Left lung (tissue), 14 donors: ENCODE results near the gene SHQ1. TPM values are rescaled to one million over a fixed set of nuclear protein-coding genes. Genes with fewer than 3 reads are reported as not detected.

Experiments
- ATAC-seq: fragments of 200-7000 bp; cut with Tn5 transposase; one replicate; pipeline ENCODE4 v1.9.1; 2020; ENCODE audit warnings: moderate library complexity
- DNase-seq, 4 donors: peaks; one replicate each; pipeline ENCODE4 v3.0.0-alpha.2; 2013 to 2020
- H3K27ac ChIP-seq, 2 donors: fragments of 200-600 bp; sonication (generic) in 1 of 2; one replicate each; pipeline versions ENCODE4 v1.5.0 to v1.8.0; 2020 to 2021
- H3K27me3 ChIP-seq, 2 donors: fragments of 200-600 bp; sonication (generic) in 1 of 2; one replicate each; pipeline versions ENCODE4 v1.5.0 to v1.8.0; 2020 to 2021
- H3K36me3 ChIP-seq, 2 donors: fragments of 200-600 bp; sonication (generic) in 1 of 2; one replicate each; pipeline versions ENCODE4 v1.5.0 to v1.8.0; 2020 to 2021
- H3K4me1 ChIP-seq, 2 donors: fragments of 200-600 bp; one replicate each; pipeline ENCODE4 v1.8.0; 2021
- H3K4me3 ChIP-seq, 2 donors: fragments of 200-600 bp; sonication (generic) in 1 of 2; one replicate each; pipeline versions ENCODE4 v1.5.0 to v1.8.0; 2020 to 2021; ENCODE audit warnings: mild to moderate bottlenecking in 1 of 2
- H3K9me3 ChIP-seq, 2 donors: fragments of 200-600 bp; sonication (generic) in 1 of 2; one replicate each; pipeline versions ENCODE4 v1.5.0 to v1.8.0; 2020 to 2021
- CTCF ChIP-seq, 2 donors: fragments of 200-600 bp; sonication (generic) in 1 of 2; IDR thresholded peaks; one replicate each; pipeline versions ENCODE4 v1.5.0 to v1.8.0; 2021; ENCODE audit warnings: antibody characterized with exemption in 2 of 2
- intact Hi-C, 2 donors: fragments of 100-400 bp; cut with DNase I; formaldehyde crosslinking; loops; one replicate each; pipeline versions ENCODE4 v1.11.2 to v1.14.2; 2022
- long read RNA-seq, 12 donors: library from polyadenylated mRNA in 2 of 12; unstranded in 2 of 12; transcript quantifications; one replicate each; pipeline ENCODE4 v2.0.0 and lab custom pipeline, GENCODE V29; 2019 to 2026
- polyA plus RNA-seq, 6 donors: library from polyadenylated mRNA; unstranded; fragments of 120-200 nt; gene quantifications; one replicate each; pipeline ENCODE4 v1.2.1, GENCODE V29; 2013; ENCODE audit not compliant: insufficient read length in 6 of 6
- total RNA-seq, 2 donors: library from RNA; stranded (reverse); fragmentation: NEBNext Ultra II Directional; extraction: Animal tissue kit (Norgen Biotek cat#: 25700); gene quantifications; one replicate each; pipeline ENCODE4 v1.2.1, GENCODE V29; 2021
- donor health status: DM: no; HTN: yes; CAD: no.
- donor health status: DM: no; HTN: no; CAD: no.

The SHQ1 gene
- total RNA-seq (10 to 100 TPM; 18.3 to 19.4 TPM), polyA plus RNA-seq (10 to 100 TPM; 20.8 to 25.7 (median 21.3) TPM)
- long read RNA-seq, donor 1, transcript SHQ1-201 (11 exons, 2,879 nt) = major isoform, 7 of 7 reads
- long read RNA-seq, donor 1, partial matches to known transcripts = 0 of 7 reads
- long read RNA-seq, donor 1, other reads (novel, unspliced or antisense) = 0 of 7 reads
- long read RNA-seq, donor 2, partial matches to known transcripts = 0 of 4 reads
- long read RNA-seq, donor 2, other reads (novel, unspliced or antisense) = 0 of 4 reads
- long read RNA-seq, donor 3, partial matches to known transcripts = 0 of 3 reads
- long read RNA-seq, donor 3, other reads (novel, unspliced or antisense) = 0 of 3 reads
- long read RNA-seq, donor 4, partial matches to known transcripts = 0 of 3 reads
- long read RNA-seq, donor 4, other reads (novel, unspliced or antisense) = 1 of 3 reads
- long read RNA-seq, donor 5 = 0 reads
- long read RNA-seq, donor 6, partial matches to known transcripts = 0 of 4 reads
- long read RNA-seq, donor 6, other reads (novel, unspliced or antisense) = 0 of 4 reads
- long read RNA-seq, donor 7 = 0 reads
- long read RNA-seq, donor 8, full-length matches to known transcripts = 8 of 8 reads
- long read RNA-seq, donor 8, partial matches to known transcripts = 0 of 8 reads
- long read RNA-seq, donor 8, other reads (novel, unspliced or antisense) = 0 of 8 reads
- long read RNA-seq, donor 9 = 0 reads
- long read RNA-seq, donor 10, partial matches to known transcripts = 1 of 1 reads
- long read RNA-seq, donor 10, other reads (novel, unspliced or antisense) = 0 of 1 reads
- long read RNA-seq, donor 11, partial matches to known transcripts = 0 of 1 reads
- long read RNA-seq, donor 11, other reads (novel, unspliced or antisense) = 0 of 1 reads
- long read RNA-seq, donor 12, full-length matches to known transcripts = 6 of 11 reads
- long read RNA-seq, donor 12, partial matches to known transcripts = 5 of 11 reads
- long read RNA-seq, donor 12, other reads (novel, unspliced or antisense) = 0 of 11 reads

- H3K27me3 ChIP-seq = no peaks in the 10 kb centered on the region
- peaks cover 8 to 28% of the 10 kb centered on the region in 2 donors for H3K4me1 ChIP-seq
- H3K36me3 ChIP-seq = no peaks in the 10 kb centered on the region
- no peak for TF ChIP-seq CTCF (IDR thresholded peaks at IDR 0.05)
- peak within 1 kb of the TSS; percentile 86 to 87 for H3K4me3 ChIP-seq
- H3K27ac ChIP-seq = peak within 1 kb of the TSS; percentile 6 to 85
- DNase-seq (peak; percentile 96 to 98 (median 97)), ATAC-seq (peak; percentile 98)
- intact Hi-C loops = no loop called here
- no peaks in the 10 kb centered on the region for H3K9me3 ChIP-seq
Observed at GRCh38 chr3:72847751-72848702, at the start of gene SHQ1. TSS of gene SHQ1 (minus strand) at chr3:72848445. CDS start at chr3:72848340, 105 bp downstream.

- H3K9me3 ChIP-seq = no peaks in the 10 kb centered on the region
- H3K27me3 ChIP-seq = no peaks in the 10 kb centered on the region
- intact Hi-C loops = no loop called here
- ATAC-seq (no peak), DNase-seq (no peak)
- H3K36me3 ChIP-seq = no peaks in the 10 kb centered on the region
- no peak for TF ChIP-seq CTCF (IDR thresholded peaks at IDR 0.05)
- H3K4me3 ChIP-seq = no peak overlapping the region
- no peak overlapping the region for H3K27ac ChIP-seq
- peaks cover 0 to 9% of the 10 kb centered on the region in 2 donors for H3K4me1 ChIP-seq
Observed at GRCh38 chr3:72897758-72898007, 49.4 kb upstream of the SHQ1 start.

GRCh38 chr3:72896996-72897757 is 48.9 kb upstream of the SHQ1 start:
- DNase-seq (no peak), ATAC-seq (no peak)
- intact Hi-C loops = no loop called here

More at GRCh38 chr3:72896996-72897757, 48.9 kb upstream of the SHQ1 start:
- Histone ChIP-seq H3K9me3 (no peaks in the 10 kb centered on the region), H3K4me3 (no peak overlapping the region), H3K36me3 (no peaks in the 10 kb centered on the region), H3K27me3 (no peaks in the 10 kb centered on the region), H3K4me1 (peaks cover 0 to 9% of the 10 kb centered on the region in 2 donors), H3K27ac (no peak overlapping the region)
- TF ChIP-seq CTCF (IDR thresholded peaks at IDR 0.05) = no peak
